Naive B cell (primary cell): ENCODE data around the gene ZFYVE9. TPM values are rescaled to one million over a fixed set of nuclear protein-coding genes. Genes with fewer than 3 reads are reported as not detected.
A peak's percentile ranks its signal among the peaks of the same experiment; 100 is the strongest.
"Not testable (repeated sequence)": the region's sequence is repeated elsewhere in the genome, so short reads cannot be mapped to it uniquely, and the experiment has no call there.

Source experiments
- ATAC-seq, 2 donors: fragments of 150-1000 bp; cut with Tn5 transposase; 2 replicates each; pipeline ENCODE4 v1.10.0; 2021; ENCODE audit warnings: low read depth in 2 of 2, mild to moderate bottlenecking in 2 of 2, moderate library complexity in 2 of 2
- DNase-seq: peaks from one replicate; pipeline ENCODE4 v3.0.0; 2022
- H3K27ac Mint-ChIP-seq, 6 donors: one replicate each; pipeline ENCODE4 v1.8.0; 2020 to 2022; ENCODE audit warnings: mild to moderate bottlenecking in 6 of 6, mixed read lengths in 6 of 6, moderate library complexity in 5 of 6, inconsistent platforms in 2 of 6
- H3K27me3 Mint-ChIP-seq, 3 donors: one replicate each; pipeline ENCODE4 v1.8.0; 2021 to 2022; ENCODE audit warnings: mixed read lengths in 3 of 3, mild to moderate bottlenecking in 1 of 3
- H3K36me3 Mint-ChIP-seq, 2 donors: one replicate each; pipeline ENCODE4 v1.8.0; 2020 to 2022; ENCODE audit warnings: mixed read lengths in 2 of 2, inconsistent platforms in 1 of 2, mild to moderate bottlenecking in 1 of 2
- H3K4me1 Mint-ChIP-seq, 3 donors: one replicate each; pipeline ENCODE4 v1.8.0; 2020 to 2022; ENCODE audit warnings: mixed read lengths in 3 of 3, inconsistent platforms in 1 of 3, mild to moderate bottlenecking in 1 of 3, moderate library complexity in 1 of 3
- H3K4me3 Mint-ChIP-seq, 8 donors: one replicate each; pipeline ENCODE4 v1.8.0; 2020 to 2022; ENCODE audit warnings: mild to moderate bottlenecking in 8 of 8, mixed read lengths in 8 of 8, moderate library complexity in 8 of 8, inconsistent platforms in 2 of 8
- H3K9me3 Mint-ChIP-seq, 7 donors: one replicate each; pipeline ENCODE4 v1.8.0; 2020 to 2022; ENCODE audit warnings: mixed read lengths in 7 of 7, mild to moderate bottlenecking in 5 of 7, inconsistent platforms in 2 of 7, moderate library complexity in 1 of 7
- polyA plus RNA-seq, 6 donors: library from polyadenylated mRNA; unstranded; fragments of 300-500 nt; fragmentation: Illumina TruSeq; gene quantifications; one replicate each; pipeline ENCODE4 v1.2.3, GENCODE V29; 2021; ENCODE audit warnings: low read depth in 6 of 6

The ZFYVE9 gene
- polyA plus RNA-seq, 6 donors from 2014 or later, result 0.05 to 0.24 (median 0.14) TPM; not detected in 2

DNA sequence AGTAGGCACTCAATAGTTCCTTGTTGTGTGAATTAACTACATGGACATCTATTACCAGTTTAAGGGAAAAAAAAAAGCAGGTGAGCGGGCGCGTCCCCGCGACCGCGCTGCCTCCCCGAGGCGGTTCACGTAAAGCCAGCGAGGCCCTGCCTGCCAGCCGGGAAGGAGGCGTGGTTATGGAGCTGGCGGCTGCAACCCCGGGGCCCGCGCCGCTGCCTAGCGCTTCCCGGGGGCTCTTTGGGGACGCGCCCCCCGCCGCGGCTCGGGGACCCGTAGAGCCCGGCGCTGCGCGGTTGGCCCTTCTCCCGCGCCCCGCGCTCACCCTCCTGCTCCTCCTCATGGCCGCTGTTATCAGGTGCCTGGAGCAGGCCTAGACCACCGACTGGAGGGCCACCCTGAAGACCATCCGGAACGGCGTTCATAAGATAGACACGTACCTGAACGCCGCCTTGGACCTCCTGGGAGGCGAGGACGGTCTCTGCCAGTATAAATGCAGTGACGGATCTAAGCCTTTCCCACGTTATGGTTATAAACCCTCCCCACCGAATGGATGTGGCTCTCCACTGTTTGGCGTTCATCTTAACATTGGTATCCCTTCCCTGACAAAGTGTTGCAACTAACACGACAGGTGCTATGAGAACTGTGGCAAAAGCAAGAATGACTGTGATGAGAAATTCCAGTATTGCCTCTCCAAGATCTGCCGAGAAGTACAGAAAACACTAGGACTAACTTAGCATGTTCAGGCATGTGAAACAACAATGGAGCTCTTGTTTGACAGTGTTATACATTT, 226.7 kb downstream of the ZFYVE9 start:
- no peak for ATAC-seq
- Mint-ChIP-seq H3K27ac (no peak overlapping the region), H3K9me3 (no peaks in the 10 kb centered on the region)

GRCh38 chr1:52369851-52370250, 228.0 kb downstream of the ZFYVE9 start:
- not testable (repeated sequence) for H3K9me3 Mint-ChIP-seq, H3K27me3 Mint-ChIP-seq, H3K36me3 Mint-ChIP-seq, DNase-seq, H3K27ac Mint-ChIP-seq, ATAC-seq
- H3K4me3 Mint-ChIP-seq, result peak overlapping the region in 1 of 8 donors; percentile 30
- H3K4me1 Mint-ChIP-seq, result peaks cover 13 to 19% (median 14%) of the 10 kb centered on the region in 3 donors

More for the DNA sequence above, 226.7 kb downstream of the ZFYVE9 start:
- H3K4me1 Mint-ChIP-seq, result peaks cover 17 to 31% (median 23%) of the 10 kb centered on the region in 3 donors
- peak; percentile 47 for DNase-seq
- H3K36me3 Mint-ChIP-seq, result no peaks in the 10 kb centered on the region
- peaks cover 0 to 5% (median 0%) of the 10 kb centered on the region in 3 donors for H3K27me3 Mint-ChIP-seq
- peak overlapping the region; percentile 60 to 80 (median 70) for H3K4me3 Mint-ChIP-seq

DNA sequence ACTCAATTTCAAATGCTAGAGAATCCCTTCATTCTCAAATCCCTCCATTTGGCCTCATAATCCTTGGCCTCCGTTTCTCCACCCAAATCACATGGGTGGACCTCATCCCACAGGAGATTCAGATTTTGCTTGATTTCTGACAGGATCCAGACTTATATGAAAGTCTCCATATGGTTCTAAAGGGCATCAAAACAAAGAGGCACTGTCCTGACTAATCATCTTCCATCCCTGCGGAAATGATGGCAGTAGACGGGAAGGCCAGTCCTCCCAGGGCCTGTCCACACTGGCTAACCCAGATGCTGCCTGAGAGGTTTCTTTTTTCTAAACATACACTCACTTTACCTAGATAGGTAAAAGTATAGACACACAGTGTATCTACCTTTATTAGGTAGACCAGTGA, 243.5 kb downstream of the ZFYVE9 start:
- no peak overlapping the region for H3K4me3 Mint-ChIP-seq
- no peaks in the 10 kb centered on the region for H3K27me3 Mint-ChIP-seq
- no peak overlapping the region for H3K27ac Mint-ChIP-seq
- H3K4me1 Mint-ChIP-seq, result no peaks in the 10 kb centered on the region
- DNase-seq, result no peak
- no peaks in the 10 kb centered on the region for H3K9me3 Mint-ChIP-seq
- ATAC-seq, result no peak
- H3K36me3 Mint-ChIP-seq, result no peaks in the 10 kb centered on the region

- H3K4me3 Mint-ChIP-seq, result no peak overlapping the region
- H3K27ac Mint-ChIP-seq, result peak overlapping the region in 2 of 6 donors; percentile 59 to 78
- no peaks in the 10 kb centered on the region for H3K4me1 Mint-ChIP-seq
- no peak for DNase-seq
- no peak for ATAC-seq
- no peaks in the 10 kb centered on the region for H3K9me3 Mint-ChIP-seq
- H3K27me3 Mint-ChIP-seq, result no peaks in the 10 kb centered on the region
- H3K36me3 Mint-ChIP-seq, result no peaks in the 10 kb centered on the region
Observed at GRCh38 chr1:52386458-52386857, 244.6 kb downstream of the ZFYVE9 start.

GRCh38 chr1:52393174-52393573, 251.3 kb downstream of the ZFYVE9 start:
- H3K36me3 Mint-ChIP-seq, result no peaks in the 10 kb centered on the region
- peak overlapping the region in 1 of 6 donors; percentile 2 for H3K27ac Mint-ChIP-seq
- no peaks in the 10 kb centered on the region for H3K4me1 Mint-ChIP-seq
- H3K4me3 Mint-ChIP-seq, result no peak overlapping the region
- no peaks in the 10 kb centered on the region for H3K9me3 Mint-ChIP-seq
- DNase-seq (no peak), ATAC-seq (no peak)
- H3K27me3 Mint-ChIP-seq, result no peaks in the 10 kb centered on the region

Other genes starting within 250 kb of the ZFYVE9 start
- not detected for gene RAB3B, start 151.4 kb upstream of the ZFYVE9 start, polyA plus RNA-seq
- gene KTI12, start 108.3 kb upstream of the ZFYVE9 start, polyA plus RNA-seq, result 10 to 100 TPM; 24.3 to 34.9 (median 28.1) TPM
- gene TXNDC12, start 86.9 kb upstream of the ZFYVE9 start, polyA plus RNA-seq, result 10 to 100 TPM; 67.9 to 98.7 (median 82.6) TPM
- gene BTF3L4, start 85.8 kb upstream of the ZFYVE9 start, polyA plus RNA-seq, result 10 to 100 TPM; 81.5 to 99.9 (median 88.9) TPM
- 1 to 10 TPM; 3.8 to 9.8 (median 4.5) TPM for gene CC2D1B, start 224.1 kb downstream of the ZFYVE9 start, polyA plus RNA-seq